Measurements from ENCODE around the gene PDSS2.

DNA sequence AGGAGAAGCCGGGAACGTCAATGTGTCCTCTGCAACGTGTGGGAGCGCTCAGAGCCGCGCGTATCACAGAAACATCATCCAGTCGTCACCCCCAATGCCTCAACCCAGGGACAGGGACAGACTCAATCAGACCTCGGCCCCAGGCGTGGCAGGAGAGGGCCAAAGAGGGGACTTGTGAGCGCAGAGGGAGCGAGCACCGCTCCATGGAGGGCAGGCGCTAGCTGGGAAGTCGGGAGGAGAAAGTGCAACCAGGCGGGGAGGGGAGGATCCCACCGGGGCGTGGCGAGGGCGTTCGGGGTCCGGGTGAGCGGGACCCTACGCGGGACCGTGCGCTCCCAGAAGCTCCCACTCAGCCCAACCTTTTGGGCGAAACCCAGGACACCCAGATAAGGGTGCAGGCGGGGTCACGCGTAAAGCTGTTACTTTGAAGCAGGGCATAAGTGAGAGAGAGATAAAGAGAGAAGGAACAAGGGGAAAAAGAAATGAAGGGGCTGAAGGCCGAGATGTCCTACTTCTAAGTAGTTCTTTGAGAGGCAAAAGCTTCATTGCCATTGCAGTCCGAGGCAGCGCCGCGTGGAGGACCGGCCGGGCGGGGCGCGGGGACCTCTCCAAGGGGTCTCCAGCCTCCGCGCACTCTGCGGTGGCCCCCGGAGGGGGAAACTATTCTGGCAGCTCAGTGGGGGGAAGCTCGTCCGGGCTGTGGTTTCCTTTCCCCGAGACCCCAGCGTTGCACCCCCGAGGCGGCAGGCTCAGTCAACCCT is 29.7 kb upstream of the PDSS2 start:
- TF ChIP-seq, protein P1, sequence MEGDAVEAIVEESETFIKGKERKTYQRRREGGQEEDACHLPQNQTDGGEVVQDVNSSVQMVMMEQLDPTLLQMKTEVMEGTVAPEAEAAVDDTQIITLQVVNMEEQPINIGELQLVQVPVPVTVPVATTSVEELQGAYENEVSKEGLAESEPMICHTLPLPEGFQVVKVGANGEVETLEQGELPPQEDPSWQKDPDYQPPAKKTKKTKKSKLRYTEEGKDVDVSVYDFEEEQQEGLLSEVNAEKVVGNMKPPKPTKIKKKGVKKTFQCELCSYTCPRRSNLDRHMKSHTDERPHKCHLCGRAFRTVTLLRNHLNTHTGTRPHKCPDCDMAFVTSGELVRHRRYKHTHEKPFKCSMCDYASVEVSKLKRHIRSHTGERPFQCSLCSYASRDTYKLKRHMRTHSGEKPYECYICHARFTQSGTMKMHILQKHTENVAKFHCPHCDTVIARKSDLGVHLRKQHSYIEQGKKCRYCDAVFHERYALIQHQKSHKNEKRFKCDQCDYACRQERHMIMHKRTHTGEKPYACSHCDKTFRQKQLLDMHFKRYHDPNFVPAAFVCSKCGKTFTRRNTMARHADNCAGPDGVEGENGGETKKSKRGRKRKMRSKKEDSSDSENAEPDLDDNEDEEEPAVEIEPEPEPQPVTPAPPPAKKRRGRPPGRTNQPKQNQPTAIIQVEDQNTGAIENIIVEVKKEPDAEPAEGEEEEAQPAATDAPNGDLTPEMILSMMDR (IDR thresholded peaks at IDR 0.05; ENCODE audit: low read length): no peak
- no peak for TF ChIP-seq EZH2 (IDR thresholded peaks at IDR 0.05; ENCODE audit: borderline replicate concordance, low read length)

Measured in OCI-LY1 (cell line).